GM12875 (cell line): Measurements from ENCODE around the gene FCER2.

ENCODE experiments used
- H3K4me3 ChIP-seq: one replicate; pipeline ENCODE4 v1.5.1; 2011; ENCODE audit warnings: low read depth, low read length, control low read depth
- CTCF ChIP-seq: IDR thresholded peaks from 2 replicates; pipeline ENCODE4 v1.5.1; 2011; ENCODE audit warnings: low read depth, mild to moderate bottlenecking, control low read depth, inconsistent platforms, low read length, moderate library complexity, borderline replicate concordance; ENCODE audit not compliant: insufficient read depth

Gene FCER2

GRCh38 chr19:7725791-7726190 lies 23.9 kb upstream of the FCER2 start:
- no peak for TF ChIP-seq CTCF
- no peak overlapping the region for H3K4me3 ChIP-seq

- no peak for TF ChIP-seq CTCF
These were observed 20.3 kb upstream of the FCER2 start for GRCh38 chr19:7722231-7722651.

DNA sequence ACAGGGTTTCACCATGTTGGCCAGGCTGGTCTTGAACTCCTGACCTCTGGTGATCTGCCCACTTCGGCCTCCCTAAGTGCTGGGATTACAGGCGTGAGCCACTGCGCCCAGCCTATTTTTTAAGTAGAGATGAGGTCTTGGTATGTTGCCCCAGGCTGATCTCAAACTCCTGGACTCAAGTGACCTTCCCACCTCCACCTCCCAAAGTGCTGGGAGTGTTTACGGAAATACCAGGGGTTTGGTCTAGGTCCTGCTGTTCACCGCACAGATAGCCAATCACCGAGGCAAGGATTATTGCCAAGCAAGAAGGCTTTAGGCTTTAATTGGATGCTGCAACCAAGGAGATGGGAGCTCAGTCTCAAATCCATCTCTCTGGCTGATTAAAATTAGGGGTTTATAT lies 18.4 kb upstream of the FCER2 start:
- no peak for TF ChIP-seq CTCF
- no peak overlapping the region for H3K4me3 ChIP-seq

More at GRCh38 chr19:7722231-7722651, 20.3 kb upstream of the FCER2 start:
- H3K4me3 ChIP-seq = no peak overlapping the region

GRCh38 chr19:7718668-7719067 lies 16.7 kb upstream of the FCER2 start:
- no peak for TF ChIP-seq CTCF
- H3K4me3 ChIP-seq = no peak overlapping the region

GRCh38 chr19:7716762-7717161 lies 14.8 kb upstream of the FCER2 start:
- no peak overlapping the region for H3K4me3 ChIP-seq
- TF ChIP-seq CTCF = no peak

GRCh38 chr19:7715671-7716070 lies 13.7 kb upstream of the FCER2 start:
- no peak for TF ChIP-seq CTCF

DNA sequence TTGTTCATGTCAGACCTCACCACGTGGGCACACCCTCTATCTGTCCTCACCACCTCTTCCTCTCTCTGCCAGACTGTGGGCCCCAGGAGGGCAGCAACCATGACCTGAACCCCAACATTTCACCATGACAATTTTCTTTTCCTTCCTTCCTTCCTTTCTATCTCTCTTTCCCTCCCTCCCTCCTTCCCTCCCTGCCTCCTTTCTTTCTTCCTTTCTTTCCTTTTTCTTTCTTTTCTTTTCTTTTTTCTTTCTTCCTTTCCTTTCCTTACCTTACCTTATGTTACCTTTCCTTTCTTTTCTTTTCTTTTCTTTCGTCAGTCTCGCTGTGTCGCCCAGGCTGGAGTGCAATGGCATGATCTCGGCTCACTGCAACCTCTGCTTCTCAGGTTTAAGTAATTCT lies 8.7 kb upstream of the FCER2 start:
- no peak overlapping the region for H3K4me3 ChIP-seq
- TF ChIP-seq CTCF = no peak

More at GRCh38 chr19:7715671-7716070, 13.7 kb upstream of the FCER2 start:
- no peak overlapping the region for H3K4me3 ChIP-seq
